ENCODE data around the gene SMOC2.

The SMOC2 gene, protein sequence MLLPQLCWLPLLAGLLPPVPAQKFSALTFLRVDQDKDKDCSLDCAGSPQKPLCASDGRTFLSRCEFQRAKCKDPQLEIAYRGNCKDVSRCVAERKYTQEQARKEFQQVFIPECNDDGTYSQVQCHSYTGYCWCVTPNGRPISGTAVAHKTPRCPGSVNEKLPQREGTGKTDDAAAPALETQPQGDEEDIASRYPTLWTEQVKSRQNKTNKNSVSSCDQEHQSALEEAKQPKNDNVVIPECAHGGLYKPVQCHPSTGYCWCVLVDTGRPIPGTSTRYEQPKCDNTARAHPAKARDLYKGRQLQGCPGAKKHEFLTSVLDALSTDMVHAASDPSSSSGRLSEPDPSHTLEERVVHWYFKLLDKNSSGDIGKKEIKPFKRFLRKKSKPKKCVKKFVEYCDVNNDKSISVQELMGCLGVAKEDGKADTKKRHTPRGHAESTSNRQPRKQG

DNA sequence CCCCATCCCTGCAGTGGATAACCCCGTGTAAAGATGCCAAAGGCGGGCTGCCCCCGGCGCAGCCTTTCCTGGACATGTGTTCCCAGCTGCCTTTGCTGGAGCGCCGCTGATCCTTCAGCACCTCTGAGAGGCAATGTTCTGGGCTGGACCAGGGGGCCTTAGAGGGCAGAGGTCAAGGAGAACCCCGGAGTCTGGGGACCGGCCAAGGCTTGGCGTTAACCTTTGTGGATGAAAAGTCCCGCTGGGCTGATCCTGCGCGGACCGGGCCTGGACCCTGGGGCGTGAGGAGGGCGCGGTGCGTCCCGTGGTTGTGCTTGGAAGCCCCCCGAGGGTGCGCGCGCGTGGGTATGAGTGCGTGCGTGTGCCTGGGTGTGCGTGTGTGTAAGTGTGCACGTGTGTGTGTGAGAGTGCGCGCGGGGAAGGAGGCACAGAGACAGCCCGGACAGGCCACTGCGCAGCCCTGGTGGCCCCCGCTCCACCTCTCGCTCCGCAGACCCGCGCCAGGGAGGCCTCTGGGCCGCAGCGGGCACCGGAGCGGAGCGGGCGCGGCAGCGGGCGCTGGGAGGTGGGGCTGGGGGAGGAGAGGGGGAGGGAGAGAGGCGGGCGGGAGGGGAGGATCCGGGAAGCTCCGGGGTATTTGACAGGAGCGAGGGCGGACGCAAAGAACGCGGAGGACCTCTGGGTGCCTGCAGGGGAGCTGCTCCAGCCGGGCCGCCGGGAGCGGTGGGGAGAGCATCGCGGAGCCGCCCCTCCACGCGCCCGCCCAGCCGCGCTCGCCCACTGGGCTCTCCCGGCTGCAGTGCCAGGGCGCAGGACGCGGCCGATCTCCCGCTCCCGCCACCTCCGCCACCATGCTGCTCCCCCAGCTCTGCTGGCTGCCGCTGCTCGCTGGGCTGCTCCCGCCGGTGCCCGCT lies at the start of gene SMOC2:
Gene SMOC2 (plus strand): TSS at position 665 of the 914 bp plus-strand sequence. CDS start 187 bp downstream, at position 852.
- no peak for DNase-seq

DNA sequence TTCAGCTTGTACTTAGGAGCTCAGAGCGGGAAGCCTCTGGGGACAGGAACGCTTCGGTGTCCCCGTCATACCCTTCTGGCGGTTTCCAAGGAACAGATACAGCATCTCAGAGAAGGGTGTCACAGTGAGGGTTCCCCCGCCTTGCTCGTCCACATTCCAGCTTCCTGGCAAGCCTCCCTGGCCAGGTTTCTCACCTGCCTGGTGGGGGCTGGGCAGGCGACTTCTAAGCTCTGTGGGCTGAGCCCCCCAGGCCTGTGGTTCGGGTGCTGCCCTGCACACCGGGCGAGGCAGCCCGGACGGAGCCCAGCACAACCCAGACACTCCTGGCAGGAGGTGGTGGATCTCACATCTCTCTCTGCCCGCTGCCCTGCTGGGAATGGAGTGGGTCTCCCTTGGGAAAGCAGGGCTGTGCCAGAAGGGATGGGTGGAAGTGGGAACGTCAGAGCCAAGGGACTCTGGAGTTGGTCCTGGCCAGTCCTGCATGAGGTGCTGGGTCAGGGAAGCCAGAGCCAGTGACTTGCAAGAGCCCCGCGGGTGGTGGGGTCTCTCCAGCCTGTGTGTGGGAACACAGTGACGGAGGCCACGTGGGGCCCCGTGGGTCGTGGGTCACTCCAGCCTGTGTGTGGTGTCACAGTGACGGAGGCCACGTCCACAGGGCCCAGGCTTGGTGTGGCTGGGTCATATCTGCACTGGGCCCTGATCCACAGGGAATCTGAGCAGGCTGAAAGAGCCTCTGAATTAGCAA lies 47.7 kb upstream of the SMOC2 start:
- DNase-seq = no peak

DNA sequence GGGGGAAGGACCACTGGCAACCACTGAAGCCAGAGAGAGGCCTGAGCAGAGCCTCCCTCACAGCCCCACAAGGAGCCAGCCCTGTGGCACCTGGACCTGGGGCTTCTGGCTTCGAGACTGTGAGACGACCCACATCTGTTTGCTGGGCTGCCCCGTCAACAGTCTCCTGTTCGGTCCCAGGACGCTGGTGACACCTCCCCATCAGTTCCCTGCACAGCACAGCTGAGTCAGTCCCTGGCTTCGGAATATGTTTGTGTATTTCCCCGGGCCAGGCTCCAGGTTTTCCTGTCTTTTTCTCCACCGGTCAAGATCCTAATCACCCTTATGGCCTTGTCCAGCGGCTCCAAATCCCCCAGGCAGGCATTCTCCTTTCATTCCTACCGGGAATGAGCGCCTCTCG lies 46.4 kb upstream of the SMOC2 start:
- DNase-seq = no peak

DNA sequence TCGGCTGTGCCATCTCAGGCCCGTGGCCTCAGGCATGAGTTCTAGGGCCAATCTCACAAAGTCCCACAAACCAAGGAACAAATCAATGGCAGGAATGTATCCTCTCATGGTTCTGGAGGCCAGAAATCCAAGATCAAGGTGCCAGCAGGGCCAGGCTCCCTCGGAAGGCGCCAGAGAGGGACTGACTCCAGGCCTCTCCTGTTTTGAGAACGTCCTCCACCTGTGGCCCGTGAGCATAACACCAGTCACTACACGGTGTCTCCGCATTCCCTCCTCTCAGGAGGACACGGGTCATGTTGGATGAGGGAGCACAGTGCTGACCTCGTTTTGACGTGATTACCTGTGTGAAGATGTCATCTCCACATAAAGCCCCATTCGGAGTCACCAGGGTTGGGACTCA lies 45.0 kb upstream of the SMOC2 start:
- no peak for DNase-seq

DNA sequence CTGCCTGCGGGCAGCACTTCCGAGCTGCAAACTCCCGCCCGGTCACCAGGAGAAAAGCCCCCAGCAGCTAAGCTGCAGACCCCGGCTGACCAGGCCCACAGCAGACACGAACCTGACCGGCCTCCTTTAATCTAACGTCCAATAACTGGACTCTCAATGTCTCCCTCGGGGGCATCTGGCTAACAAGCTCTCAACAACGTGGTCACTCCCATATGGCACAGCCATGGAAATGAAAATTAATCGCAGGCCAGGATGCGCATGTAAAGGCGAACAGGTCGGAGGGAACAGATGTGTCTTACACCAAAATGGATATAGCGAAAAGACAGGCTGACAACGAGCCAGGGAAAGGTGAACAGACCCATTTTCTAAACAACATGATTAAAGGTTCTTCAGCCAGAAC lies 44.4 kb upstream of the SMOC2 start:
- no peak for DNase-seq

DNA sequence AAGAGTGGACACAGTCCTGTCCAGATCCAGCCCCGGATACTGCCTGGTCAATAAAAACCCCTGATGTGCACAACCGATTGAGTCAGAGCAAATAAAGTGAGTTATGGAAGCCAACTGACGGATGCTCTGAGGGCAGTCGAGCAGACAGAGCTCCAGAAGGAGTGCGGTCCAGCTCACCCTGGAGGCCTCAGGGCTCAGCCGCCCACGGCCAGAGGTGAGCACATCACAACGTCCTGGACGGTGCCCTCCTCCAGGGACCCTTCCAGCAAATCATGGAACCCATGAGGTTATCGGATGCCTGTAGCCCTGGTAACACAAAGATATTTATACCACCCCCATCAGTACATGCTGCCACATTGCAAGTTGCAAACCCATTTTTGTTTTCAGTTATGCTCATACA lies 44.0 kb upstream of the SMOC2 start:
- no peak for DNase-seq

DNA sequence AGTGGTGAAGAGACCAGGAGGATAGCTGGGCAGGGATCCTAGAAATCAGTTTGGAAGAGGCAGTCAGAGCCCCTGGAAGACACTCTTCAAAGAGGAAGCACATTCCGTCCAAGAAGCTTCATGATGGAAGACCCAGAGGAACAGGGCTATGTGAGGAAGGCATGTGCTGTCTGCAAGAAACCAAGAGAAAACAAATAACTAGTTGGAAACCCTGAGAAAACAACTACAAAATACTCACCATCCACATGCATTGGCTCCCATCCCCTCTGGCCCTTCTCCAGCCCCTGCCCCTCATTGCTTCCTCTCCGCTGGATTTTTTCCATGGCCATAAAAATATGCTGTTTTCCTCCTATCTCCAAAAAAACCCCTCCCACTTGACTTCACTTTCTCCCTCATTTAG lies 40.9 kb upstream of the SMOC2 start:
- DNase-seq = no peak

DNA sequence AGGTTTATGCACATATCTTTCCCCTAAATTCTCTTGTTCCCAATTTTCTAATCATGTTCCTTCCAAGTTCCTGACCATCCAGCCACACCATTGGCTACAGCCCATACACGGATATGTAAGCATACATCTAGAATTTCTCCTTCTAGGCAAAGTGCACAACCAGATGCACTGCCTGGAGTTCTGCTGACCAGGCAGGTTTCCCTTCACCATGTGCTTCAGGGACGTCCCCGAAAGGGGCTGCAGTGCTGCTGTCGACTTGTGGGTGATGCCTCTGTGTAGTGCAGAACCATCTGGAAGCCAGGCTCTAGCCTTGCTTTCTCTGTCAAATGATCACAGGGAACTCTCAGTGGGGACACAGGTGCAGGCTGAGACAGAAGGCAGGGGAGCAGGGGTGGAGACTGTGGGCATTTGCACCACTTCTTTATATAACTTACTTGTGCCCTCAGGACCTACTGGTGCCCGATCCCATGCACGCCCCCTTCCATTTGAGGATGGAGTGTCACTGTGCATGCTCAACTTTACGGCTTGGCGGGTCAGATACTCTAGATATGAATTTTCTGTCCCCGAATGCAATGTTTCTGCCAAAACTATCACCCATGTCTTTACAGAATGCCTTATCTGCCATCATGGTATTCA lies 37.5 kb upstream of the SMOC2 start:
- DNase-seq = no peak

DNA sequence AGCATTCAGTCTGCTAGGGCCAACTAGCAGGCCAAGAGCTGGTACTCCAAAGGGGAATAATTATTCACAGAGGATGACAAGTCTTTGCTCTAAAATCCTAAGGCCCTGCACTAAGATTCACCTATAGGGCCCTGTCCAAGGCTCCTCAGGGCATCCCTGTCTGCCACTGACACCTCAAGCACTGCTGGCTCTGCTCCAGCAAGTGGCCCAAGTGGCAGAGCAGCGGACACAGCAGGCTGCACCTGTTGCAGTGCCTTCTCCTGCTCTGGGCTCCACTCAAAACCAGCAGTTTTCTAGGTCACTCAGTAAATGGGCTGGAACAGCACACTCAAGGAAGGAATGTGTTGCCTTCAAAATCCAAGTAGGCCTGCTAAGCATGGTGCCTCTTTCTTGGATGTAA lies 36.4 kb upstream of the SMOC2 start:
- DNase-seq = no peak

DNA sequence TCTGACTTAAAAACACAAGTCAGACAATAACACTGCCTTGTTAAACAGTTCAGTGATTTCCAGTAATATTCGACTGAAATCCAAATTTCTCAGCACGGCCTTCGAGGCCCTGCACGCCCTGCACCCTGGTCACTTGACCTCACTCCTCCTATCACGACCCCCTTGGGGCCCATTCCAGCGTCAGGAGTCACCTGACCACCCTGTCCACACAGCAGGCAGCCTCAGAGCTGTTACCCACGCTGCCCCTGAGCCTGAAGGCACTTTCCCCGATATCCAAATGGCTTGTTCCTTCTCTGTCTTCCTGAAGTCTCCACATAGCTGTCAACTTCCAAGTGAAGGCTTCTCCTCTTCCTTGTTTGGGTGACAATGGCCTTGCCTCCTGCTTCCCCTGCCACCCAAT lies 33.1 kb upstream of the SMOC2 start:
- DNase-seq = no peak

DNA sequence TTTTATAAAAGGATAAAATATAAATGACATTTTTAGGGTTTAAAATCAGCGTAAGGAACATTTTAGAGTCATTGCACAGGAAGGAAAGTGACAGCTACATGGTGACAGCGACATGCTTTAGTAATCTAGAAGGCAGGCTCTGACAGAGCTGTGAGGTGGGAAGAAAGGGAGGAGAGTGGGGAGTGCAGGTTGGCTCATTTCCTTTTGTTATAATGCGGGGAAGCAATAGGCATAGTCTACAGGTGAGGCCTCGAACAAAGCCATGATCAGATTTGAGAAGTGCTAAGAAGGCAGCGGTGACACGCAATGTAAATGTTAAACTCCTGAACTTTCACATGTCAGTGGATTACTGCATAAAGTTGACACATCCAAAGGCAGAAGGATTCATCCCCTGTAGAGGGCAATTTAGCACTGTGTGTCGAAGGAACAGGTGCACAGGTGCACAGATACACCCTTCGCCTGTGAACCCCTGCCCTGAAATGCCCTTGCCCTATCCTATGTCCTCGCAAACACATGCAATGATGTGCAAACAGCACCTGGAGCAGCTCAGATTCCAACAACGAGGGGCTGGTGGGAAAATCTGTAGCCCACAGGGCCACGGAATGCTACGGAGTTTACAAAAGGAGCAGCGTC lies 32.4 kb upstream of the SMOC2 start:
- no peak for DNase-seq

DNA sequence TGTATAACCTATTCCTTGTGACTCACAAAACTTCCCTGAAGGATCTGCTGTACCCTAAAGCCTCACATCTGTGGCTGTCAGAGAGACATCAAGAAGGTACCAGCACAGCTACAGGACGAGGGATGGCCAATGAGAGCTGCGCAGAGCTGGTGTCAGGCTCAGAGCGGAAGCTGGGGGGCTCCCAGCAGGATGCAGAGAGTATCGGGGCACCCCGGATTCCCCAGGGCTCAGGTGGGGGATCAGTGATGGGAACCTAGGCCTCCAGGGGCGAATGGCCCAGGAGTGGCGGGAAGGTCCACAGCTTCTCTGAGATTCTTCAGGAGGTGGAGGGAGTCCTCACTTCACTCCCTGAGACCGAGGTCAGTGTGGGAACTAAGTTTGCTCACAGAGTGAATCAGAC lies 30.9 kb upstream of the SMOC2 start:
- DNase-seq = no peak

DNA sequence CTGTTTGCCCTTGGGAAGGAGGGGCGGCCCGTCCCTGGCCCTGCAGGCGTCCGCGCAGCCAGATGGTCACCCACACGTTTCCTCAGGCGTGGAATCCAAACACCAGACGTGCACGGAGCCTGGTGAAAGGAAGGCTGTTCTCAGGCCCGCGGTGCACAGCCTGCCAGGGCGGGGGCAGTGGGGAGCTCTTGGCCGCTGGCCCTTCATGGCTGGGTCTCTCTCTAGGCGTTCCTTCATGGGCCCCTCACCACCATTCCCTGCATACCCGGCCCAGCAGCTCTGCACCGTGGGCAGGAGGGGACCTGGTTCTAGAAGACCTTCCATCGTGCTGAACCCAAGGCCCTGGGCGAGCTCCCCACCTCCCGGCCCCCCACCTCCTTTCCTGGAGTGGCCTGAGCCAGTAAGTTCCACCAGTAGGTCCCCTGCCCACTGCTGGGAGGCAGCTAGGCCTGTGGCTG lies 30.4 kb upstream of the SMOC2 start:
- no peak for DNase-seq

DNA sequence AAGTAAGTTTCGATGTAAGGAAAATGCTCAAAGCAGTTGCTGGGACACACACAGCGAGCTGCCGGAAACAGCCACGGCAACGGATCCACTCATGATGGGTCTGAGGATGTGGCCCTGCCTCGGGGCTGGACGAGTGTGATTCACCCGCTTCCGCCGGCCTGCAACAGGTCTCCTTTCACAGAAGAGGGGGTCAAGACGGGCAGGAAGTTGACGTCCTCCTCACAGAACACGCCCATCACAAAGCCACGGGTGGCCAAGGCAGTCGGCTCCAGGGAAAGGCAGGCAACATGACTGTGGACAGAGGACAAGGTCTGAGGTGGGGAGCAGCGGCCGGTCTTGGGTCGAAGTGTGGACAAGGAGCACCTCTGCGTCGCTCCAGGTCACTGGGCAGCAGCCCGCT lies 29.9 kb upstream of the SMOC2 start:
- no peak for DNase-seq

DNA sequence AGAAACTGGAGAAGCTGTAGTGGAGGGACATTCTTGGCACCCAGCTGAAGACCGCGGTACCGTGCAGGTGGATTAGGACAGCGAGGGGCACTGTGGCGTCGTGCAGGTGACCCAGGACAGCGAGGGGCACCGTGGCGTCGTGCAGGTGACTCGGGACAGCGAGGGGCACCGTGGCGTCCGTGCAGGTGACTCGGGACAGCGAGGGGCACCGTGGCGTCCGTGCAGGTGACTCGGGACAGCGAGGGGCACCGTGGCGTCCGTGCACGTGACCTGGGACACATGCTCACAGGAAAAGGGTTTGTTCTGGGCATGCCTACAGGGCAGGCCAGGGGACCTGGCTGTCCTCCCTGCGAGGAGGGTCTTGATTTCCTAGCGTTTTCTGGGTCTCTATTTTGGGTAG lies 29.2 kb upstream of the SMOC2 start:
- DNase-seq = no peak

DNA sequence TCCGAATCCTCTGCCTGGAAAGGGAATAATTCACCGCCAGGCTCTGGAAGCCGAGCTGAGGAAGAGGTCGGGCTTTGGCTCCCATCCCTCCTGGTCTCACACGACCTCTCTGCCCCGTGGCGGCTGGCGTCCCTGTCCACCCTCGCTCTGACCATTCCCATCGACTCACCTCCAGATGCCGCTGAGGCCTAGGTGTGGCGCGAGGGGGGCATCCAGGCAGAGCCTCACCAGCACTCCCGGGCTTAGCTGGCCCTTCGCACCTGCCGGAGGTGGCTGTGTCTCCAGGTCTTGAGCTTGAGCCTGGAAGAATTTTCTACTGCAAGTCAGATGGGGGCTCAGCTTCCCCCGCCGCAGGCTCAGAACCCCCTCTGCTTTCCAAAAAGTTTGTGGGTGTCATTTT lies 28.5 kb upstream of the SMOC2 start:
- DNase-seq = no peak

DNA sequence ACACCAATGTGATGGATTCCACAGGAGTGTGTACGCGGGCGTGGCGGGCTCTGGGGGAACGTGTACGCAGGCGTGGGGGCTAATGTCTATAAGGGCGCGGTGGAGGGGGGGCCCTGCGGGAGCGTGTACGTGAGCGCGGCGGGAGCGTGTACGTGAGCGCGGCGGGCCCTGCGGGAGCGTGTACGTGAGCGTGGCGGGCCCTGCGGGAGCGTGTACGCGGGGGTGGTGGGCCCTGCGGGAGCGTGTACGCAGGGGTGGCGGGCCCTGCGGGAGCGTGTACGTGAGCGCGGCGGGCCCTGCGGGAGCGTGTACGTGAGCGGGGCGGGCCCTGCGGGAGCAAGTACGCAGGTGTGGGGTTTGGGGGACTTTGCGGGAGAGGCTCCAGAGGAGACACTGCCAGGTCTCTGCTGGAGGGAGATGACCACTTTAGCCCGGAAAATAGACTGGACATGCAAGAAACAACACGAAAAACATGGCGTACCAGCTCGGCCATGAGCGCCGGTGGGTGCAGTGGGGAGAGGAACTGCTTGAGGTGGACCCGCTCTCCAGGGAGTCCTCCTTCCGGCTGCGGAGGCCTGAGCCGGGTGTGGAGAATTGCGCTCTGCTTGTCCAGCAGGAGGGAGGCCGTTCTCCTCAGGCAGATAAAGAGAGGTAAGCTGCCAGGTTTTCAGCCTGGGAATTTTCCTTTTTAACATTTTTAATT lies 27.8 kb upstream of the SMOC2 start:
- no peak for DNase-seq

DNA sequence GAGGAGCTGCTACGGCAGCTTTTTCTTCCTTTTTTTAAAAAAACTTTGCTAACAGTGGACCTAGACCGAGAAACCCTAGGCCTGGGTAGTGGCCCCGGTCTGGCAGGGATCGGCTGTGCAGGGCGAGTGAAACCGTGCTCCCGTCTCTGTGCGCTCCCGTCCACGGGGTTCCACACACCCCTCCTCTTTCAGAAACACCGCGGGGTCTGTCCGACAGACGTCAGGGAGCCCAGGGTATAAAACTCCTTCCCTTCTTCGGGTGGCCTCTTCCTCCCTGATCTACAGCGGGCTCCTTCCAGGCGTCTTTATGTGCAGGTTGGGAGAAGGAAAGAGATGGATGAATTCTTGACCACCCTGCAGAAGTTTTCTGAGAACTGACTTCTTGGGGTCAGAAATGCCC lies 27.1 kb upstream of the SMOC2 start:
- no peak for DNase-seq

DNA sequence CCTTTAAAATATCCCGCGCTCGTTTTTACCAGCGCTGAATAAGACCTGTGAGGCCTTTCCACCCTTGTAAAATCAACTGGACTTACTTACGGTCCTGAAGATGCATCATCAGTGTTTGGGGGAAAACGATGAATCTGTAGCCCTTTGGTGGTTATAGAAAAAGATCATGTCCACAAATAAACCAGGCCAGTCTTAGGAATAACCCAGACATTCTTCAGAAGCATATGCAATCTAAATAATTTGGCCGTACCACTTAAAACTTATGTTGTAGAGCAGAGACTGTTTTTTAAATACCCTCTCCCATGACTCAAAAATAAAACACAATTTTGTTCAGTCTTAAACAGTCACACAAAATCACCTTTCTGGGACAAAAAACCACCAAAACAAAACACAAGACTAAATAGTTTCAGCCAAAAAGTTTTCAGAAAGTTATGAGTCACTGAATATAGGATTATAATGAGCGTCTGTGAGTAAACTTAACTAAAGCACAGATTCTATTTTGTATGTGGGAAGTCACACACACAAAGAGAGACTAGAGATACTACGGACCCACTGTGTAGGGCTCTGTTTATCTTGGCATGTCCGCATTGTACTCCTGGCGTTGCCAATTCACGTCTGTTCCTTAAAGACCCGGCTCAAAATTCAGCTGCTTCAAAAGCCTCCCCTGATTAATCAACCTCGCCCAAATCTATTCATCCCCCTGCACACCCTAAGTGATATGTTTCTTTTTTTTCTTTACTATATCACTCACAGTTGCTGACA lies 26.5 kb upstream of the SMOC2 start:
- DNase-seq = no peak

DNA sequence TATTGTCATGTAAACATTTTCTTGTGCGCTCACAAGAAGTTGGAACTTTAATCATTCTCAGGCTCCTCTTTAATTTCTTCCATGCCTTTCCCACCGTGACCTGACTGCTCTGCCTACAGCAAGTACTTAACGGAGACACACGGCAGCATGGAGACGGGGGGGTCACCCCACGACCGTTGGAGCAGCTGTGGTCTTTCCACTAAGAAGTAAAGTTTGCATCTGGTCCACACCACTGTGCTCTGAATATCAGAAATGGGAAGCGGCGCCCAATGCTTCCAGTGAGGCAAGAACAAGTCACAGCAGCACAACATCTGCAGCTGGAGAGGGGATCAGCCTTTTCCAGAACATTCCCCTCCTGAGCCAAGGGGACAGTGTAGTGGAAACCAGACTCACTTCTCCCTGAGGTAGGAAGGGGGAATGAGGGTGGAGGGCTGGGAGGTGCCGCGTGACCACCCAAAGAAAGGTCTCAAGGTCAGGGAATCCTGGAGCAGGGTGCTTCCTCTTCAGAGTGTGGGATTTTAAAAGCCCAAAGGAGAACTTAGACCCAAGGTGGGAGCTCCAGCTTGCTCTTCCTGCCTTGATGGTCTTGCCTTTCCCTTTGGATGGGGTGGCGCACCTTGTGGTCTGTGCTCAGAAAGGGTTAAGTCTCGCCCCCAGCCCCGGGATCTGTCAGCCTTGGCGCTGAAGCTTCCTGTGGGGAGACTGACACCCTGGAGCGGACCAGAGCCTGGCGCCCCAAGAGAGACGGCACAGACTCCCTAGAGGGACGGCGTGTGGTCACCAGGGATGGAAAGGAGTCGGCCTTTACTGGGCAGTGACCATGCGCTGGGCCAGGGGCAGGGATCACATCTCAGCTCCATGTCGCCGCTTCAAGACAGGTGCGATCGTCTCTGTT lies 25.6 kb upstream of the SMOC2 start:
- no peak for DNase-seq
